ENCODE data around the gene ADAMTS13.

Gene ADAMTS13

DNA sequence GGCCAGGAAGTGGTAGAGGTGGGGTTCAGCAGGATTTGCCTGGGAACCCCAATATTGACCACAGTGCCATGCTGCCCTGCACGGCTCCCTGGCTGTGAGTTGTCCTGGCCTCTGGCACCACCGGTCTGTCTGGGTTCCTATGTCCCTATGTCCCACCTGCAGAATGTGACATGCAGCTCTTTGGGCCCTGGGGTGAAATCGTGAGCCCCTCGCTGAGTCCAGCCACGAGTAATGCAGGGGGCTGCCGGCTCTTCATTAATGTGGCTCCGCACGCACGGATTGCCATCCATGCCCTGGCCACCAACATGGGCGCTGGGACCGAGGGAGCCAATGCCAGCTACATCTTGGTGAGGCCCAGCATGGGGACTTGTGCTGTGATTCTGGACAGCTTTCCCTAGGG lies 35.6 kb downstream of the ADAMTS13 start:
- H3K9me3 ChIP-seq (ENCODE audit: control insufficient read depth, low read depth, low read length): no peaks in the 10 kb centered on the region
- no peak overlapping the region for H3K27ac ChIP-seq (ENCODE audit: low read length)
- H3K27me3 ChIP-seq (ENCODE audit: control insufficient read depth, insufficient read depth, low read length): peaks cover 7% of the 10 kb centered on the region
- H3K36me3 ChIP-seq (ENCODE audit: control insufficient read depth, low read depth, low read length): no peaks in the 10 kb centered on the region
- no peak overlapping the region for H3K9ac ChIP-seq (ENCODE audit: low read length)
- peaks cover 4% of the 10 kb centered on the region for H3K4me1 ChIP-seq (ENCODE audit: control insufficient read depth, low read depth, low read length)
- H3K4me3 ChIP-seq (ENCODE audit: low read length): no peak overlapping the region

- Histone ChIP-seq H3K27ac (ENCODE audit: low read length) (no peak overlapping the region), H3K9me3 (ENCODE audit: control insufficient read depth, low read depth, low read length) (no peaks in the 10 kb centered on the region), H3K36me3 (ENCODE audit: control insufficient read depth, low read depth, low read length) (no peaks in the 10 kb centered on the region), H3K4me1 (ENCODE audit: control insufficient read depth, low read depth, low read length) (peaks cover 4% of the 10 kb centered on the region), H3K9ac (ENCODE audit: low read length) (no peak overlapping the region), H3K4me3 (ENCODE audit: low read length) (peak overlapping the region; percentile 75), H3K27me3 (ENCODE audit: control insufficient read depth, insufficient read depth, low read length) (peaks cover 7% of the 10 kb centered on the region)
These were observed 36.6 kb downstream of the ADAMTS13 start for GRCh38 chr9:133458643-133459312.

DNA sequence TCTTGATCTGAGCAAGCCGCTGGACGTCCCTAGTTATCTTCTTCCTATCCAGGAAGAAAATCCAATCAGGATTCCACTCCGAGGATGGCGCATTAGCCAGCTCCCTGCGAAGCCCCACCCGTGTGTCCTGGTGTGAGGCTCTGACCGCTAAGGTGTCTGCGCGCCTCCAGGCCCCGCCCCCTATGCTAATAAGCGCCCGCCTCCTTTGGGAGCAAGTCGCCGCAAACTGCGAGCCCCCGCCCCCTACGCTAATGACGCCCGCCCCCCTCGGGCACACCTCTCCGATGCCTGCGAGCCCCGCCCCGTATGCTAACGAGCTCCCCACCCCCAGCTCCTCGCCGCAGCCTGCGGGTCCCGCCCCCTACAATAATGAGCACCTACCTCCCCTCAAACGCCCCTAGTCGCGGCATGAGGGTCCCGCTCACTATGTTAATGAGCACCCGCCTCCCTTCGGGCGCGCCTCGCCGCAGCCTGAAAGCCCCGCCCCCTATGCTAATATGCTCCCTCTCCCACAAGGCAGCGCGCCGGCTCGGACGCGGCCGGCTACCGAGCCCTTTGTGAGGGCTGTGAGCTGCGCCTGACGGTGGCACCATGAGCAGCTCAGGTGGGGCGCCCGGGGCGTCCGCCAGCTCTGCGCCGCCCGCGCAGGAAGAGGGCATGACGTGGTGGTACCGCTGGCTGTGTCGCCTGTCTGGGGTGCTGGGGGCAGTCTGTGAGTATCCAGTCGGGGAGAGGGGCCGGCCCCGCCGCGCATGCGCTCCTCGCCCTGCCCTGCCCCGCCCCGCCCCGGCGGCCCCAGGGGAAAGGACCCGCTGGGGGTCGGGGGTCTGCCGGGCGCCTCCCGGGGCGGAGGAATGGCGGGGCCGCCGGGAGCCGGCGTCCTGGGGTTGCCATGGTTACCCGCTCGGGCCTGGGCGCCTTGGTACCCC lies 37.6 kb downstream of the ADAMTS13 start, which contains the start of gene CACFD1:
Gene CACFD1 (plus strand): TSS at position 503 of the 929 bp plus-strand sequence. CDS start 89 bp downstream, at position 592.
- peak within 1 kb of the TSS; percentile 75 for H3K4me3 ChIP-seq (ENCODE audit: low read length)
- no peak within 1 kb of the TSS for H3K27ac ChIP-seq (ENCODE audit: low read length)
- peaks cover 7% of the 10 kb centered on the region for H3K27me3 ChIP-seq (ENCODE audit: control insufficient read depth, insufficient read depth, low read length)
- no peaks in the 10 kb centered on the region for H3K36me3 ChIP-seq (ENCODE audit: control insufficient read depth, low read depth, low read length)
- peak within 1 kb of the TSS; percentile 86 for H3K9ac ChIP-seq (ENCODE audit: low read length)
- peaks cover 4% of the 10 kb centered on the region for H3K4me1 ChIP-seq (ENCODE audit: control insufficient read depth, low read depth, low read length)
- no peaks in the 10 kb centered on the region for H3K9me3 ChIP-seq (ENCODE audit: control insufficient read depth, low read depth, low read length)

GRCh38 chr9:133460405-133461175 lies 38.4 kb downstream of the ADAMTS13 start:
- Histone ChIP-seq H3K9me3 (ENCODE audit: control insufficient read depth, low read depth, low read length) (no peaks in the 10 kb centered on the region), H3K27ac (ENCODE audit: low read length) (no peak overlapping the region), H3K27me3 (ENCODE audit: control insufficient read depth, insufficient read depth, low read length) (peaks cover 7% of the 10 kb centered on the region), H3K36me3 (ENCODE audit: control insufficient read depth, low read depth, low read length) (no peaks in the 10 kb centered on the region), H3K4me1 (ENCODE audit: control insufficient read depth, low read depth, low read length) (peaks cover 4% of the 10 kb centered on the region), H3K9ac (ENCODE audit: low read length) (peak overlapping the region; percentile 55), H3K4me3 (ENCODE audit: low read length) (peak overlapping the region; percentile 72)

- peaks cover 4% of the 10 kb centered on the region for H3K4me1 ChIP-seq (ENCODE audit: control insufficient read depth, low read depth, low read length)
- H3K36me3 ChIP-seq (ENCODE audit: control insufficient read depth, low read depth, low read length): no peaks in the 10 kb centered on the region
- H3K9me3 ChIP-seq (ENCODE audit: control insufficient read depth, low read depth, low read length): no peaks in the 10 kb centered on the region
- no peak overlapping the region for H3K4me3 ChIP-seq (ENCODE audit: low read length)
- H3K27ac ChIP-seq (ENCODE audit: low read length): no peak overlapping the region
- peaks cover 7% of the 10 kb centered on the region for H3K27me3 ChIP-seq (ENCODE audit: control insufficient read depth, insufficient read depth, low read length)
- no peak overlapping the region for H3K9ac ChIP-seq (ENCODE audit: low read length)
These were observed 39.8 kb downstream of the ADAMTS13 start for GRCh38 chr9:133461975-133462374.

GRCh38 chr9:133463234-133463863 lies 41.2 kb downstream of the ADAMTS13 start:
- Histone ChIP-seq H3K9ac (ENCODE audit: low read length) (no peak overlapping the region), H3K4me1 (ENCODE audit: control insufficient read depth, low read depth, low read length) (peaks cover 4% of the 10 kb centered on the region), H3K36me3 (ENCODE audit: control insufficient read depth, low read depth, low read length) (no peaks in the 10 kb centered on the region), H3K4me3 (ENCODE audit: low read length) (no peak overlapping the region), H3K27ac (ENCODE audit: low read length) (no peak overlapping the region), H3K27me3 (ENCODE audit: control insufficient read depth, insufficient read depth, low read length) (peaks cover 7% of the 10 kb centered on the region), H3K9me3 (ENCODE audit: control insufficient read depth, low read depth, low read length) (no peaks in the 10 kb centered on the region)

DNA sequence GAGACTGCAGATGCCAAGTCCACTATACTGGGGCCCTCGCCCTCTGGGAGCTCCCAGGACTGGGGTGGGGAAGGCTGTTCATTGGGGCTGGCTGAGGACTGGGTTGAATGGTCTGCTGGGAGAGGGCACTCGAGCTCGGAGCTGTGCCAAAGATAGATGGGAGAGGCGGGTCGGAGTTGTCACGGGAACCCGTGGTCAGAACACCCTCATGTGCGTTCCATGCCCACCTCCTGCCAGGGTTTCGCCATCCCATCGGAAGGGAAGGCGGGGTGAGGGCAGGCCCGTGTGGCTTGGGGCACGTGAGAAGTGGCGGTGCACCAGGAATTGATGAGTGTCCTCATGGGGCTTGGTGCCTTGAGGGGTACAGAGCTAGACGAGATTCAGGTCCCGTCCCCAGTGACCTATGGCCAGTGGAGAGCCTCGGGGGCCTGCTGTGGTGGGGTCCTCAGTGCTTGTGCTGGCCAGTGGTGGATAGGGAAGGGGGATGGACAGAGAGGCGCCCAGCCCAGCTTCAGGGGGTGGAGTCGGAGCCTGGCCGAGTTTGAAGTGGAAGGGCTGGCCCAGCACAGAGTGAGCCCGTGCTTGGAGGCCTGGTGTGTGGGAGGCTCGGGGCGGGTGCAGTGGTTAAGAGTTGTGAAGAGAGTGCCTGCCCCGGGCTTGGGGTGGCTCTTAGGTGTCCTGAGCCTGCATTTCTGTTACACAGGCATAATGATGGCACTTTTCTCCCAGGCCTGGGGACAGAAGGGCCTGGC lies 41.9 kb downstream of the ADAMTS13 start:
- no peak overlapping the region for H3K27ac ChIP-seq (ENCODE audit: low read length)
- H3K36me3 ChIP-seq (ENCODE audit: control insufficient read depth, low read depth, low read length): no peaks in the 10 kb centered on the region
- no peak overlapping the region for H3K9ac ChIP-seq (ENCODE audit: low read length)
- H3K4me1 ChIP-seq (ENCODE audit: control insufficient read depth, low read depth, low read length): peaks cover 4% of the 10 kb centered on the region
- H3K9me3 ChIP-seq (ENCODE audit: control insufficient read depth, low read depth, low read length): no peaks in the 10 kb centered on the region
- H3K27me3 ChIP-seq (ENCODE audit: control insufficient read depth, insufficient read depth, low read length): peaks cover under 1% of the 10 kb centered on the region
- no peak overlapping the region for H3K4me3 ChIP-seq (ENCODE audit: low read length)

- no peaks in the 10 kb centered on the region for H3K27me3 ChIP-seq (ENCODE audit: control insufficient read depth, insufficient read depth, low read length)
- no peak overlapping the region for H3K27ac ChIP-seq (ENCODE audit: low read length)
- peaks cover 4% of the 10 kb centered on the region for H3K4me1 ChIP-seq (ENCODE audit: control insufficient read depth, low read depth, low read length)
- no peak overlapping the region for H3K9ac ChIP-seq (ENCODE audit: low read length)
- no peaks in the 10 kb centered on the region for H3K36me3 ChIP-seq (ENCODE audit: control insufficient read depth, low read depth, low read length)
- no peaks in the 10 kb centered on the region for H3K9me3 ChIP-seq (ENCODE audit: control insufficient read depth, low read depth, low read length)
- no peak overlapping the region for H3K4me3 ChIP-seq (ENCODE audit: low read length)
These were observed 42.5 kb downstream of the ADAMTS13 start for GRCh38 chr9:133464638-133465037.

DNA sequence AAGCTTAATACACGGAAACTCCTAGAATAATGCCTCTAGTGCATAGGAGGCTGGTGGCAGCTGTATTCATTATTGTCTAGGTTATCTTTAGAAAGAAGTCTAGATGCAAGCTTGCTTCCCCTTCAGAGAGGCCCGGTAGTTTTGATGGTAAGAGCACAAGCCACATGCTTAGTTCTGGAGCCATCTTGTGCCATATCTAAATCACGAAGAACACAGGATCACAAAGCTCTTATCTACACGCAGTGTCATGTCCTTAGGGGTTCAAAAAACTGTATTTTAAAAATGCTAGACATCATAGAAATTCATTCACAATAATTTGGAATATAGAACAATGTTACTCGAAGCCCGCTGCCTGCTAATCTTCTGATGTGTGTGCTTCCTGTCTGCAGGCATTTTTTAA lies 43.8 kb downstream of the ADAMTS13 start:
- Histone ChIP-seq H3K9me3 (ENCODE audit: control insufficient read depth, low read depth, low read length) (no peaks in the 10 kb centered on the region), H3K36me3 (ENCODE audit: control insufficient read depth, low read depth, low read length) (no peaks in the 10 kb centered on the region), H3K9ac (ENCODE audit: low read length) (no peak overlapping the region), H3K27ac (ENCODE audit: low read length) (no peak overlapping the region), H3K4me3 (ENCODE audit: low read length) (no peak overlapping the region), H3K4me1 (ENCODE audit: control insufficient read depth, low read depth, low read length) (peaks cover 2% of the 10 kb centered on the region), H3K27me3 (ENCODE audit: control insufficient read depth, insufficient read depth, low read length) (no peaks in the 10 kb centered on the region)

GRCh38 chr9:133467101-133467500 lies 44.9 kb downstream of the ADAMTS13 start:
- no peaks in the 10 kb centered on the region for H3K4me1 ChIP-seq (ENCODE audit: control insufficient read depth, low read depth, low read length)
- H3K27ac ChIP-seq (ENCODE audit: low read length): no peak overlapping the region
- no peaks in the 10 kb centered on the region for H3K36me3 ChIP-seq (ENCODE audit: control insufficient read depth, low read depth, low read length)
- H3K9me3 ChIP-seq (ENCODE audit: control insufficient read depth, low read depth, low read length): no peaks in the 10 kb centered on the region
- H3K27me3 ChIP-seq (ENCODE audit: control insufficient read depth, insufficient read depth, low read length): no peaks in the 10 kb centered on the region
- H3K4me3 ChIP-seq (ENCODE audit: low read length): no peak overlapping the region
- H3K9ac ChIP-seq (ENCODE audit: low read length): no peak overlapping the region
